Peyer's patch (tissue), 4 donors: ENCODE measurements around the gene AGBL5.

Source experiments
- POLR2A ChIP-seq, 2 donors: fragments of 450-650 bp; IDR thresholded peaks; one replicate each; pipeline ENCODE4 v1.5.1; 2017; ENCODE audit warnings: antibody characterized with exemption in 2 of 2, mild to moderate bottlenecking in 2 of 2, moderate library complexity in 2 of 2
- TF ChIP-seq, protein P1 (sequence below), 6 experiments: fragments of 450-650 bp in 4 of 6; fragments of 200-600 bp in 2 of 6; sonication (generic) in 1 of 6; IDR thresholded peaks; one replicate each; pipeline ENCODE4 v1.5.1; 2017 to 2019; ENCODE audit warnings: antibody characterized with exemption in 6 of 6, mild to moderate bottlenecking in 3 of 6, moderate library complexity in 1 of 6

DNA sequence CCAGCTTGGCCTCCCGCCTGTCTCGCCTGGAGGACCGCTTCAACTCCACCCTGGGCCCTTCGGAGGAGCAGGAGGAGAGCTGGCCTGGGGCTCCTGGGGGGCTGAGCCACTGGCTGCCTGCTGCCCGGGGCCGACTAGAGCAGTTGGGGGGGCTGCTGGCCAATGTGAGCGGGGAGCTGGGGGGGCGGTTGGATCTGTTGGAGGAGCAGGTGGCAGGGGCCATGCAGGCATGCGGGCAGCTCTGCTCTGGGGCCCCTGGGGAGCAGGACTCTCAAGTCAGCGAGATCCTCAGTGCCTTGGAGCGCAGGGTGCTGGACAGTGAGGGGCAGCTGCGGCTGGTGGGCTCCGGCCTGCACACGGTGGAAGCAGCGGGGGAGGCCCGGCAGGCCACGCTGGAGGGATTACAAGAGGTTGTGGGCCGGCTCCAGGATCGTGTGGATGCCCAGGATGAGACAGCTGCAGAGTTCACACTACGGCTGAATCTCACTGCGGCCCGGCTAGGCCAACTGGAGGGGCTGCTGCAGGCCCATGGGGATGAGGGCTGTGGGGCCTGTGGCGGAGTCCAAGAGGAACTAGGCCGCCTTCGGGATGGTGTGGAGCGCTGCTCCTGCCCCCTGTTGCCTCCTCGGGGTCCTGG lies 31.4 kb downstream of the AGBL5 start:
- no peak for TF ChIP-seq POLR2A (IDR thresholded peaks at IDR 0.05)
- TF ChIP-seq, protein P1, sequence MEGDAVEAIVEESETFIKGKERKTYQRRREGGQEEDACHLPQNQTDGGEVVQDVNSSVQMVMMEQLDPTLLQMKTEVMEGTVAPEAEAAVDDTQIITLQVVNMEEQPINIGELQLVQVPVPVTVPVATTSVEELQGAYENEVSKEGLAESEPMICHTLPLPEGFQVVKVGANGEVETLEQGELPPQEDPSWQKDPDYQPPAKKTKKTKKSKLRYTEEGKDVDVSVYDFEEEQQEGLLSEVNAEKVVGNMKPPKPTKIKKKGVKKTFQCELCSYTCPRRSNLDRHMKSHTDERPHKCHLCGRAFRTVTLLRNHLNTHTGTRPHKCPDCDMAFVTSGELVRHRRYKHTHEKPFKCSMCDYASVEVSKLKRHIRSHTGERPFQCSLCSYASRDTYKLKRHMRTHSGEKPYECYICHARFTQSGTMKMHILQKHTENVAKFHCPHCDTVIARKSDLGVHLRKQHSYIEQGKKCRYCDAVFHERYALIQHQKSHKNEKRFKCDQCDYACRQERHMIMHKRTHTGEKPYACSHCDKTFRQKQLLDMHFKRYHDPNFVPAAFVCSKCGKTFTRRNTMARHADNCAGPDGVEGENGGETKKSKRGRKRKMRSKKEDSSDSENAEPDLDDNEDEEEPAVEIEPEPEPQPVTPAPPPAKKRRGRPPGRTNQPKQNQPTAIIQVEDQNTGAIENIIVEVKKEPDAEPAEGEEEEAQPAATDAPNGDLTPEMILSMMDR (IDR thresholded peaks at IDR 0.05): no peak
